ENCODE results near the gene KCNJ14. TPM values are rescaled to one million over a fixed set of nuclear protein-coding genes. Genes with fewer than 3 reads are reported as not detected.

KCNJ14 gene
- total RNA-seq, result 1.0 TPM
- long read RNA-seq, partial matches to known transcripts, result 0 of 9 reads
- long read RNA-seq, other reads (novel, unspliced or antisense), result 8 of 9 reads

- no peak for DNase-seq (ENCODE audit: low spot score)
These were observed at the start of gene KCNJ14 for GRCh38 chr19:48455171-48455907. Gene KCNJ14, plus strand, starts transcription at chr19:48455574. Its CDS starts 6,151 bp downstream, at chr19:48461725.

GRCh38 chr19:48405850-48406249 is 49.5 kb upstream of the KCNJ14 start:
- DNase-seq (ENCODE audit: low spot score), result no peak

- no peak for DNase-seq (ENCODE audit: low spot score)
These were observed 41.3 kb upstream of the KCNJ14 start for GRCh38 chr19:48413879-48414587.

GRCh38 chr19:48415395-48415794 is 40.0 kb upstream of the KCNJ14 start:
- no peak for DNase-seq (ENCODE audit: low spot score)

GRCh38 chr19:48415806-48416221 is 39.6 kb upstream of the KCNJ14 start:
- no peak for DNase-seq (ENCODE audit: low spot score)

- no peak for DNase-seq (ENCODE audit: low spot score)
These were observed 38.0 kb upstream of the KCNJ14 start for GRCh38 chr19:48417421-48417820.

GRCh38 chr19:48418317-48419064 is 36.9 kb upstream of the KCNJ14 start:
- DNase-seq (ENCODE audit: low spot score), result no peak

- DNase-seq (ENCODE audit: low spot score), result no peak
These were observed 36.0 kb upstream of the KCNJ14 start for GRCh38 chr19:48419158-48419920.

GRCh38 chr19:48421548-48421947 is 33.8 kb upstream of the KCNJ14 start:
- DNase-seq (ENCODE audit: low spot score), result no peak

GRCh38 chr19:48424694-48425219 is 30.6 kb upstream of the KCNJ14 start:
- DNase-seq (ENCODE audit: low spot score), result no peak

- DNase-seq (ENCODE audit: low spot score), result no peak
These were observed 26.7 kb upstream of the KCNJ14 start for GRCh38 chr19:48428670-48429069.

GRCh38 chr19:48433337-48433736 is 22.0 kb upstream of the KCNJ14 start:
- no peak for DNase-seq (ENCODE audit: low spot score)

GRCh38 chr19:48436586-48436985 is 18.8 kb upstream of the KCNJ14 start:
- DNase-seq (ENCODE audit: low spot score), result no peak

- DNase-seq (ENCODE audit: low spot score), result no peak
These were observed 13.9 kb upstream of the KCNJ14 start for GRCh38 chr19:48441360-48442050.

GRCh38 chr19:48442116-48443035 is 13.0 kb upstream of the KCNJ14 start:
- no peak for DNase-seq (ENCODE audit: low spot score)

- DNase-seq (ENCODE audit: low spot score), result no peak
These were observed 12.1 kb upstream of the KCNJ14 start for GRCh38 chr19:48443256-48443655.

GRCh38 chr19:48443731-48444128 is 11.6 kb upstream of the KCNJ14 start:
- DNase-seq (ENCODE audit: low spot score), result no peak

- no peak for DNase-seq (ENCODE audit: low spot score)
These were observed 11.0 kb upstream of the KCNJ14 start for GRCh38 chr19:48444129-48444935.

GRCh38 chr19:48444936-48445200 is 10.5 kb upstream of the KCNJ14 start:
- no peak for DNase-seq (ENCODE audit: low spot score)
